ENCODE data around the gene MRFAP1L1. TPM values are rescaled to one million over a fixed set of nuclear protein-coding genes. Genes with fewer than 3 reads are reported as not detected.
"Not testable (repeated sequence)": the region's sequence is repeated elsewhere in the genome, so short reads cannot be mapped to it uniquely, and the experiment has no call there.

Gene MRFAP1L1
- total and polyA plus RNA-seq, 2 donors from 2014 or later = 57.1 to 69.1 TPM

DNA sequence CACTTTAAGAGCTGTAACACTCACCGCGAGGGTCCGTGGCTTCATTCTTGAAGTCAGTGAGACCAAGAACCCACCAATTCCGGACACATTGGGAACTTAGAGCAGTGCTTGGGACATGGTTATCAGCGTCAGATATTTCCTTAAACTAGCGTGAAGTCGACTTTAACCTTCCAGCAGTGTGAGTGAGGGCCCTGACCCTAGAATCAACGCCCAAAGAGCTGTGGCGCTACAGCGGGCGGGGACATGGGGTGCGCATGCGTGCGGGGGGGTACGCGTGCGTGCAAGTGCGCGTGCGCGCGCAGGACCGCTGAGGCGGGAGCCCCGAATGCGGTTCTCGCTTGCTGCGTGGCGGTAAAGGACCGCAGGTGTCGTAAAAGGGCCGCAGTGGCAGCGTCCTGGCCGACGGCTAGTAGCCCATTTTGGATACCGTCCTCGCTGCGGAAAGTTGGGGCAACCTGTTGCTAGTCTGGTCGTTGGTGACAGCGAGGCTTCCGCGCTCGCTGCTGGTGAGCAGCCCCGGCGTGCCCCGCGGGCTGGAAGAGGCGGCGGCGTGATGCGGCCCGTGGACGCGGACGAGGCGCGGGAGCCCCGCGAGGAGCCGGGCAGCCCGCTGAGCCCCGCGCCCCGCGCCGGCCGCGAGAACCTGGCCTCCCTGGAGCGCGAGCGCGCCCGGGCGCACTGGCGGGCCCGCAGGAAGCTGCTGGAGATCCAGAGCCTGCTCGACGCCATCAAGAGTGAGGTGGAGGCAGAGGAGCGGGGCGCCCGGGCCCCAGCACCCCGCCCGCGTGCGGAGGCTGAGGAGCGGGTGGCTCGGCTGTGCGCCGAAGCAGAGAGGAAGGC lies 35.8 kb downstream of the MRFAP1L1 start:
- peak overlapping the region; percentile 77 to 82 for H3K27ac ChIP-seq (ENCODE audit: low read depth in 2 of 2, low read length in 2 of 2)
- intact Hi-C loops (cut with DNase I) = no loop called here

DNA sequence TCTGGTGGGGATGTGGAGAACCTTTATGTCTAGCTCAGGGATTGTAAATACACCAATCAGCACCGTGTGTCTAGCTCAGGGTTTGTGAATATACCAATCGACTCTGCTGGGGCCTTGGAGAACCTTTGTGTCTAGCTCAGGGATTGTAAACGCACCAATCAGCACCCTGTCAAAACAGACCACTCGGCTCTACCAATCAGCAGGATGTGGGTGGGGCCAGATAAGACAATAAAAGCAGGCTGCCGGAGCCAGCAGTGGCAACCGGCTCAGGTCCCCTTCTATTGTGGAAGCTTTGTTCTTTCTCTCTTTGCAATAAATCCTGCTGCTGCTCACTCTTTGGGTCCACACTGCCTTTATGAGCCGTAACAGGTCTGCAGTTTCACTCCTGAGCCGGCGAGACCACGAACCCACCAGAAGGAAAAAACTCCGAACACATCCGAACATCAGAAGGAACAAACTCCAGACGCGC lies 36.4 kb downstream of the MRFAP1L1 start:
- peak overlapping the region; percentile 77 to 82 for H3K27ac ChIP-seq (ENCODE audit: low read depth in 2 of 2, low read length in 2 of 2)
- H3K9me3 ChIP-seq (ENCODE audit: control insufficient read depth in 2 of 3, insufficient read depth in 1 of 3, low read length in 3 of 3); H3K36me3 ChIP-seq (ENCODE audit: control insufficient read depth in 2 of 3, insufficient read depth in 3 of 3, low read length in 3 of 3); FAIRE-seq; intact Hi-C loops (cut with DNase I); H3K27me3 ChIP-seq (ENCODE audit: control insufficient read depth, insufficient read depth, low read length): not testable (repeated sequence)
- H3K9ac ChIP-seq (ENCODE audit: low read length in 3 of 3) = peak overlapping the region; percentile 67 to 89 (median 71)
- H3K4me3 ChIP-seq (ENCODE audit: low read length in 3 of 3) = peak overlapping the region; percentile 68 to 94 (median 85)
- peak in 2 of 5 donors; percentile 52 to 54 for DNase-seq
- H3K4me1 ChIP-seq (ENCODE audit: control insufficient read depth in 2 of 3, insufficient read depth in 2 of 3, low read depth in 1 of 3, low read length in 3 of 3) = peaks cover 6 to 23% (median 14%) of the 10 kb centered on the region in 3 donors

More for the DNA sequence above, 35.8 kb downstream of the MRFAP1L1 start:
- no peaks in the 10 kb centered on the region for H3K9me3 ChIP-seq (ENCODE audit: control insufficient read depth in 2 of 3, insufficient read depth in 1 of 3, low read length in 3 of 3)
- DNase-seq = peak; percentile 96 to 98 (median 97)
- peaks cover 6 to 23% (median 14%) of the 10 kb centered on the region in 3 donors for H3K4me1 ChIP-seq (ENCODE audit: control insufficient read depth in 2 of 3, insufficient read depth in 2 of 3, low read depth in 1 of 3, low read length in 3 of 3)
- peak overlapping the region; percentile 67 to 89 (median 71) for H3K9ac ChIP-seq (ENCODE audit: low read length in 3 of 3)
- no peaks in the 10 kb centered on the region for H3K27me3 ChIP-seq (ENCODE audit: control insufficient read depth, insufficient read depth, low read length)
- no peak for FAIRE-seq
- peaks cover 0 to 2% (median 0%) of the 10 kb centered on the region in 3 donors for H3K36me3 ChIP-seq (ENCODE audit: control insufficient read depth in 2 of 3, insufficient read depth in 3 of 3, low read length in 3 of 3)
- TF ChIP-seq, protein P1, sequence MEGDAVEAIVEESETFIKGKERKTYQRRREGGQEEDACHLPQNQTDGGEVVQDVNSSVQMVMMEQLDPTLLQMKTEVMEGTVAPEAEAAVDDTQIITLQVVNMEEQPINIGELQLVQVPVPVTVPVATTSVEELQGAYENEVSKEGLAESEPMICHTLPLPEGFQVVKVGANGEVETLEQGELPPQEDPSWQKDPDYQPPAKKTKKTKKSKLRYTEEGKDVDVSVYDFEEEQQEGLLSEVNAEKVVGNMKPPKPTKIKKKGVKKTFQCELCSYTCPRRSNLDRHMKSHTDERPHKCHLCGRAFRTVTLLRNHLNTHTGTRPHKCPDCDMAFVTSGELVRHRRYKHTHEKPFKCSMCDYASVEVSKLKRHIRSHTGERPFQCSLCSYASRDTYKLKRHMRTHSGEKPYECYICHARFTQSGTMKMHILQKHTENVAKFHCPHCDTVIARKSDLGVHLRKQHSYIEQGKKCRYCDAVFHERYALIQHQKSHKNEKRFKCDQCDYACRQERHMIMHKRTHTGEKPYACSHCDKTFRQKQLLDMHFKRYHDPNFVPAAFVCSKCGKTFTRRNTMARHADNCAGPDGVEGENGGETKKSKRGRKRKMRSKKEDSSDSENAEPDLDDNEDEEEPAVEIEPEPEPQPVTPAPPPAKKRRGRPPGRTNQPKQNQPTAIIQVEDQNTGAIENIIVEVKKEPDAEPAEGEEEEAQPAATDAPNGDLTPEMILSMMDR (IDR thresholded peaks at IDR 0.05; ENCODE audit: borderline replicate concordance, extremely low read depth, insufficient read depth) = no peak
- peak overlapping the region; percentile 68 to 94 (median 85) for H3K4me3 ChIP-seq (ENCODE audit: low read length in 3 of 3)

DNA sequence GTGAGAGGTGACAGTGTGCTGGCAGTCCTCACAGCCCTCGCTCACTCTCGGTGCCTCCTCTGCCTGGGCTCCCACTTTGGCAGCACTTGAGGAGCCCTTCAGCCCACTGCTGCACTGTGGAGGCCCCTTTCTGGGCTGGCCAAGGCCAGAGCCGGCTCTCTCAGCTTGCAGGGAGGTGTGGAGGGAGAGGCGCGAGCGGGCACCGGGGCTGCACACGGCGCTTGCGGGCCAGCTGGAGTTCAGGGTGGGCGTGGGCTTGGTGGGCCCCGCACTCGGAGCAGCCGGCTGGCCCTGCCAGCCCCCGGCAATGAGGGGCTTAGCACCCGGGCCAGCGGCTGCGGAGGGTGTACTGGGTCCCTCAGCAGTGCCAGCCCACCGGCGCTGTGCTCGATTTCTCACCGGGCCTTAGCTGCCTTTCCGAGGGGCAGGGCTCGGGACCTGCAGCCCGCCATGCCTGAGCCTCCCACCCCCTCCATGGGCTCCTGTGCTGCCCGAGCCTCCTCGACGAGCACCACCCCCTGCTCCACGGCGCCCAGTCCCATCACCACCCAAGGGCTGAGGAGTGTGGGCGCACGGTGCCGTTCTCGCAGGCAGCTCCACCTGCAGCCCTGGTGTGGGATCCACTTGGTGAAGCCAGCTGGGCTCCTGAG lies 37.0 kb downstream of the MRFAP1L1 start:
- H3K9me3 ChIP-seq (ENCODE audit: control insufficient read depth in 2 of 3, insufficient read depth in 1 of 3, low read length in 3 of 3); H3K36me3 ChIP-seq (ENCODE audit: control insufficient read depth in 2 of 3, insufficient read depth in 3 of 3, low read length in 3 of 3); intact Hi-C loops (cut with DNase I); H3K27me3 ChIP-seq (ENCODE audit: control insufficient read depth, insufficient read depth, low read length); H3K4me3 ChIP-seq (ENCODE audit: low read length in 3 of 3); H3K9ac ChIP-seq (ENCODE audit: low read length in 3 of 3); FAIRE-seq; H3K27ac ChIP-seq (ENCODE audit: low read depth in 2 of 2, low read length in 2 of 2): not testable (repeated sequence)
- peak in 1 of 5 donors; percentile 76 for DNase-seq
- H3K4me1 ChIP-seq (ENCODE audit: control insufficient read depth in 2 of 3, insufficient read depth in 2 of 3, low read depth in 1 of 3, low read length in 3 of 3) = peaks cover 6 to 23% (median 14%) of the 10 kb centered on the region in 3 donors

DNA sequence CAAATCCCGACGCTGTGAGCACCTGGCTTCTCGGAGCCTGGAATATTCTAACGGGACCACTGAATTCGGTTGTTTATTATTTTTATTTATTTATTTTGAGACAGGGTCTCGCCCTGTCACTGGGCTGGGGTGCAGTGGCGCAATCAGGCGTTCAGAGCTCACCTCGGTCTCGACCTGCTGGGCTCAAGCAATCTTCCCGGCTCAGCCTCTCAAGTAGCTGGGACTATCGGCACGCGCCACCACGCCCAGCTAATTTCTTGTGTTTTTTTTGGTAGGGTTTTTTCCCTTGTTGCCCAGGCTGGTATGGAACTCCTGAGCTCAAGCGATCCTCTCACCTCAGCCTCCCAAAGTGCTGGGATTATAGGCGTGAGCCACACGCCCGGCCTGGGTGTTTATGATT lies 37.5 kb downstream of the MRFAP1L1 start:
- DNase-seq = no peak
- Histone ChIP-seq H3K27me3 (ENCODE audit: control insufficient read depth, insufficient read depth, low read length) (no peaks in the 10 kb centered on the region), H3K9me3 (ENCODE audit: control insufficient read depth in 2 of 3, insufficient read depth in 1 of 3, low read length in 3 of 3) (no peaks in the 10 kb centered on the region), H3K27ac (ENCODE audit: low read depth in 2 of 2, low read length in 2 of 2) (no peak overlapping the region), H3K4me1 (ENCODE audit: control insufficient read depth in 2 of 3, insufficient read depth in 2 of 3, low read depth in 1 of 3, low read length in 3 of 3) (peaks cover 6 to 23% (median 14%) of the 10 kb centered on the region in 3 donors), H3K4me3 (ENCODE audit: low read length in 3 of 3) (no peak overlapping the region), H3K9ac (ENCODE audit: low read length in 3 of 3) (no peak overlapping the region), H3K36me3 (ENCODE audit: control insufficient read depth in 2 of 3, insufficient read depth in 3 of 3, low read length in 3 of 3) (peaks cover 0 to 2% (median 0%) of the 10 kb centered on the region in 3 donors)
- intact Hi-C loops (cut with DNase I) = no loop called here
- TF ChIP-seq, protein P1 (IDR thresholded peaks at IDR 0.05; ENCODE audit: borderline replicate concordance, extremely low read depth, insufficient read depth) = no peak
- FAIRE-seq = no peak

Measured in kidney (tissue), 14 donors.